Ovary (tissue), 9 donors: Measurements from ENCODE around the gene NPAS2. TPM values are rescaled to one million over a fixed set of nuclear protein-coding genes. Genes with fewer than 3 reads are reported as not detected.

Source experiments
- DNase-seq, 5 donors: peaks; one replicate each; pipeline ENCODE4 v3.0.0-alpha.2; 2019 to 2020
- H3K27ac ChIP-seq, 2 donors: fragments of 200-600 bp; one replicate each; pipeline versions ENCODE4 v1.5.1 to v1.8.0; 2019 to 2022
- H3K27me3 ChIP-seq: fragments of 200-600 bp; one replicate; pipeline ENCODE4 v1.8.0; 2022
- H3K36me3 ChIP-seq: fragments of 200-600 bp; sonication (generic); one replicate; pipeline ENCODE4 v1.5.1; 2019
- H3K4me1 ChIP-seq: one replicate; pipeline ENCODE4 v1.8.1; 2013; ENCODE audit warnings: mild to moderate bottlenecking, moderate library complexity; ENCODE audit not compliant: insufficient read depth
- H3K4me3 ChIP-seq: fragments of 200-600 bp; sonication (generic); one replicate; pipeline ENCODE4 v1.5.1; 2017
- H3K9me3 ChIP-seq, 2 donors: fragments of 200-600 bp in 1 of 2; sonication (generic) in 1 of 2; one replicate each; pipeline versions ENCODE4 v1.5.1 to v1.8.1; 2013 to 2019; ENCODE audit warnings: mild to moderate bottlenecking in 1 of 2, moderate library complexity in 1 of 2
- EP300 ChIP-seq: sonication (generic); formaldehyde crosslinking; IDR thresholded peaks from one replicate; pipeline ENCODE4 v1.6.1; 2017; ENCODE audit warnings: antibody characterized with exemption
- POLR2A ChIP-seq: fragments of 450-650 bp; IDR thresholded peaks from one replicate; pipeline ENCODE4 v1.6.1; 2017; ENCODE audit warnings: antibody characterized with exemption, mild to moderate bottlenecking, moderate library complexity
- WGBS, 3 donors: extraction: QIAGEN DNeasy Blood & Tissue Kit in 1 of 3; methylation state at CpG; one replicate each; pipeline versions ENCODE4 v1.1.5 to v1.1.7; 2013 to 2017; 5-methylcytosine and 5-hydroxymethylcytosine counted together
- intact Hi-C, 4 donors: fragments of 100-400 bp; cut with DNase I; formaldehyde crosslinking; loops; one replicate each; pipeline versions ENCODE4 v1.11.0 to v1.15.1; 2022 to 2023
- polyA plus RNA-seq, 2 donors: library from polyadenylated mRNA; stranded (reverse); fragments of 200-250 nt in 1 of 2; fragments of 350-450 nt in 1 of 2; fragmentation: Illumina TruSeq in 1 of 2; extraction: RNeasy Lipid Tissue Mini Kit (QIAGEN cat#74804) in 1 of 2; gene quantifications; one replicate each; pipeline ENCODE4 v1.2.3, GENCODE V29; 2013 to 2014
- total RNA-seq, 7 donors: library from RNA; depleted of rRNA in 2 of 7; stranded (reverse); fragments of >200 nt in 2 of 7; fragmentation: NEBNext Ultra II Directional in 3 of 7; extraction: Animal tissue kit (Norgen Biotek cat#: 25700) in 3 of 7; gene quantifications; one replicate each; pipeline versions ENCODE4 v1.1.0 to v1.2.4, GENCODE V29; 2016 to 2023
- TF ChIP-seq, protein P1 (sequence below), 3 donors: fragments of 450-650 bp in 2 of 3; fragments of 200-600 bp in 1 of 3; IDR thresholded peaks; one replicate each; pipeline versions ENCODE4 v1.5.1 to v1.8.0; 2016 to 2022; ENCODE audit warnings: antibody characterized with exemption in 3 of 3, mild to moderate bottlenecking in 1 of 3
- donor health status: DM: no; HTN: no; CAD: no; lungs with moderate emphysema.
- donor health status: DM: no; HTN: no; CAD: no.
- donor health status: Bipolar disorder and iron deficiency.
- donor health status: DM: yes; HTN: yes; CAD: no.
- donor health status: DM: no; HTN: no; CAD: no.
- donor health status: DM: yes; HTN: yes; CAD: no.

Gene NPAS2
- total and polyA plus RNA-seq, 9 donors: 1.6 to 20.6 (median 7.3) TPM

DNA sequence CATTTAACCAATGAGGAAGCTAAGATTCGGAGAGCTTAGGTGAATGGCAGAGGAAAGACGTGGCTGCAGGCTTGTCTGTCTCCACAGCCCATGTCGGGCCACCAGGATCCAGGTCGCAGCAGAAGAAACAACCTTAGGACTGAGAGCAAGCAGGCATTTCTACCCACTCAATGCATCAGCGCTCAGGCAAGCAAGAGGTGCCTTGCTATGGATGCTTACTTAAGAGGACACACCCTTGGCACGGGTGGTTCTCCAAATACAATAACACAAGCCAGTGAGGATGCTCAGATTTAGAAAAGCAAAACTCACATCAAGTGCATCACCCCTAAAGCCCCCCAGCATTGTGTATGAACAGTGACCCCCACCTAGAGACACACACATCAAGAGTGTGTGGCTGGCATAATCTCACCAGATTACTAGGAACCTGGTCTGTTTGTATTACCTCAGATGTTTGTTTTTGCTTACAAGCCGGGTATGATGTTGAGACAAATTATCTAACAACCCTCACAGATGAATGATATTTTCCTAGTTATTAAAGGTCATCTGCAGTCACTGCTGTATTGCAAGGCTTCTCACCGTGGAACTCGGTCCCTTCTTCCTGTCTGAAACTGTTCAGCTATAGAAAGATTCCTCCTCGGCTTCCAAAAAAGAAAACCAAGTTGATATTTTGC lies 34.2 kb upstream of the NPAS2 start:
- Histone ChIP-seq H3K27ac (no peak overlapping the region), H3K4me3 (no peak overlapping the region), H3K27me3 (no peaks in the 10 kb centered on the region), H3K4me1 (no peaks in the 10 kb centered on the region), H3K36me3 (no peaks in the 10 kb centered on the region), H3K9me3 (no peaks in the 10 kb centered on the region)
- 69 to 75% (median 72%) methylated on average over 10 of the region's 10 CpGs for WGBS, 3 donors
- no peak for TF ChIP-seq POLR2A
- TF ChIP-seq, protein P1, sequence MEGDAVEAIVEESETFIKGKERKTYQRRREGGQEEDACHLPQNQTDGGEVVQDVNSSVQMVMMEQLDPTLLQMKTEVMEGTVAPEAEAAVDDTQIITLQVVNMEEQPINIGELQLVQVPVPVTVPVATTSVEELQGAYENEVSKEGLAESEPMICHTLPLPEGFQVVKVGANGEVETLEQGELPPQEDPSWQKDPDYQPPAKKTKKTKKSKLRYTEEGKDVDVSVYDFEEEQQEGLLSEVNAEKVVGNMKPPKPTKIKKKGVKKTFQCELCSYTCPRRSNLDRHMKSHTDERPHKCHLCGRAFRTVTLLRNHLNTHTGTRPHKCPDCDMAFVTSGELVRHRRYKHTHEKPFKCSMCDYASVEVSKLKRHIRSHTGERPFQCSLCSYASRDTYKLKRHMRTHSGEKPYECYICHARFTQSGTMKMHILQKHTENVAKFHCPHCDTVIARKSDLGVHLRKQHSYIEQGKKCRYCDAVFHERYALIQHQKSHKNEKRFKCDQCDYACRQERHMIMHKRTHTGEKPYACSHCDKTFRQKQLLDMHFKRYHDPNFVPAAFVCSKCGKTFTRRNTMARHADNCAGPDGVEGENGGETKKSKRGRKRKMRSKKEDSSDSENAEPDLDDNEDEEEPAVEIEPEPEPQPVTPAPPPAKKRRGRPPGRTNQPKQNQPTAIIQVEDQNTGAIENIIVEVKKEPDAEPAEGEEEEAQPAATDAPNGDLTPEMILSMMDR (IDR thresholded peaks at IDR 0.05): no peak
- no peak for TF ChIP-seq EP300
- DNase-seq: no peak
- intact Hi-C loops: no loop called here

DNA sequence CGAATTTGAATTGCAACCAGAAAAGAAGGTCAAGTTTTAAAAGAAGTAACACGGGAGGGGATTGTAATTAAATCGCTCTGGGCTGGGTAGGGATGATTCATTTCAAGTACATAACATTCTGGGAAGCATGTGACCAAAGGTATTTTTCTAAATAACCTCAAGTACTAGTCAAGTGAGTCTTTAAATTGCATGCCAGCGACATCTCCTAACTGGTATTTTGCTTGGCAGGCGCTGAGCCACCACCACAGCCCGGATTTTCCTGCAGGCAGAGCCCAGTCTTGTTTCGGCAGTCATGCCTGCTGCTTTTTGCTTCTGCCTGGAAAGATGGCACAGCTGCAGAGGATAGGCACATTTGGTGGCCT lies 33.7 kb upstream of the NPAS2 start:
- TF ChIP-seq, protein P1 (IDR thresholded peaks at IDR 0.05): no peak
- TF ChIP-seq EP300: no peak
- no peak for TF ChIP-seq POLR2A
- Histone ChIP-seq H3K4me3 (no peak overlapping the region), H3K9me3 (no peaks in the 10 kb centered on the region), H3K27me3 (no peaks in the 10 kb centered on the region), H3K36me3 (no peaks in the 10 kb centered on the region), H3K4me1 (no peaks in the 10 kb centered on the region), H3K27ac (no peak overlapping the region)
- DNase-seq: no peak
- intact Hi-C loops: no loop called here
- 69 to 75% (median 69%) methylated on average over 7 of the region's 7 CpGs for WGBS, 3 donors

DNA sequence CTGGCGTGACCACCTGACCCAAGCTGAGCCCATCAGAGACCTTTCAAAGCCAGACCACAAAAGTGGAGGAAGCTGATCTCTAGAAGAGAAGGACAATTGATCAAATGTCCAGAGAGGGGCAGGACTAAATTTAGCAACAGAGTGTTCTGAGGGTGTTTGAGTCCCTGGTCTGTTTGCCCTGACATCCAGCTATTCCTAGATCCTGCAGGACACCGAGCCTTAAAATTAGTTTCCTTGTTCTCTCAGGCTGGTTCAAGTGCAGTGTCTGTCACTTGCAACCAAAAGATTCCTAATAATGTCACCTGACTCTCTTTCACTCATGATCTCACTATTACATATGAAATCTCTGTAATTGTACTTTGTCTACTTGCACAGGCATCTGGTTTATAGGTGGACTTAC lies 33.0 kb upstream of the NPAS2 start:
- Histone ChIP-seq H3K27ac (no peak overlapping the region), H3K36me3 (no peaks in the 10 kb centered on the region), H3K9me3 (no peaks in the 10 kb centered on the region), H3K4me3 (no peak overlapping the region), H3K27me3 (no peaks in the 10 kb centered on the region), H3K4me1 (no peaks in the 10 kb centered on the region)
- no peak for DNase-seq
- TF ChIP-seq EP300: no peak
- TF ChIP-seq, protein P1 (IDR thresholded peaks at IDR 0.05): no peak
- TF ChIP-seq POLR2A: no peak
- intact Hi-C loops: no loop called here
- WGBS, 3 donors: 95 to 98% (median 97%) methylated on average over 2 of the region's 2 CpGs

DNA sequence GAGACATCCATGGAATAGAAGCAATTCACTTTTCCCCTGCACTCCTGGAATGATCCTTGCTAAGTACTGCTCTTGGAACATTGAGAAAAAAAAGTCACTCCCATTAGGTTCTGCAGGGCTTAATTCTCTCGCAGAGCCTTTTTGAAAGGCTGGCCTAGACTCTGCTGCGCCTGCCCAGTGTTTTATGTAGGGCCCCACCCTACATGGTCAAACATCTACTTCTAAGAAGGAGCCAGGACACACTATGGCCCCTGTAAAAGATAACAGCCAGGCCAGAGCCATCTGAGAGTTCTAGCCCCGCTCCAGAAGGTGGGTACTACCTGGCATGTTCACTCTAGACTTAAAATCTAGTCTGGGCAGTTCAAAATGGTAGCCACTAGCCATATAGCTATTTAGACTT lies 30.6 kb upstream of the NPAS2 start:
- TF ChIP-seq, protein P1 (IDR thresholded peaks at IDR 0.05): no peak
- TF ChIP-seq POLR2A (no peak), EP300 (no peak)
- Histone ChIP-seq H3K4me3 (no peak overlapping the region), H3K27me3 (no peaks in the 10 kb centered on the region), H3K9me3 (no peaks in the 10 kb centered on the region), H3K27ac (no peak overlapping the region), H3K4me1 (no peaks in the 10 kb centered on the region), H3K36me3 (no peaks in the 10 kb centered on the region)
- 92 to 99% (median 97%) methylated on average over 3 of the region's 3 CpGs for WGBS, 3 donors
- no peak for DNase-seq
- intact Hi-C loops: no loop called here
